SK-N-MC (cell line): ENCODE measurements around the gene GSG1L.

ENCODE experiments used
- EZH2 ChIP-seq: fragments of 200-600 bp; sonication (generic); IDR thresholded peaks from one replicate; pipeline ENCODE4 v1.6.1; 2017; ENCODE audit warnings: antibody characterized with exemption
- FOXP2 ChIP-seq: optimal IDR thresholded peaks from 2 replicates; pipeline ENCODE3; 2011; ENCODE audit warnings: mild to moderate bottlenecking, moderate library complexity; ENCODE audit not compliant: insufficient read depth; ENCODE audit errors: extremely low read length, control extremely low read depth
- POLR2AphosphoS5 ChIP-seq: IDR thresholded peaks from 2 replicates; pipeline ENCODE4 v1.6.1; 2012; ENCODE audit warnings: mild to moderate bottlenecking, low read depth, low read length, borderline replicate concordance

DNA sequence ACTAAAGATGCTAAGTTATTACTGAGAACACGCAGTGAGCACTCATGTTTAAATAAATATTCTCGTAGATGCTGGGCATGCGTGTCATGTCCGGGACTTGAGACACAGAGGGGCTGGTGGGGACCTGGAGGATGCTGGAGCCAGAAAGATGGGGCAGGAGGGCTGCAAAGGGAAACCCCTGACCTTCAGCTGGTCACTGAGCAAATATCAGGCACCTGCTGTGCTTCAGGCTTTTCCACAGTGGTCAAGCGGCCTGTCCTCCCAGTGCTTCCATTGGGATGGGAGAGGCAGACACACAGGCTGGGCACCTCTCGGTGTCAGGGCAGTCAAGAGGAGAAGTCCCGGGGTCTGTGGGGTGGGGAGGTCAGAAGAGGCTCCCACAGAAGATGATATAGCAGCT lies 211.4 kb downstream of the GSG1L start:
- TF ChIP-seq EZH2, result no peak
- no peak for TF ChIP-seq FOXP2
- no peak for TF ChIP-seq POLR2AphosphoS5
